ENCODE data around the gene MALT1. TPM values are rescaled to one million over a fixed set of nuclear protein-coding genes. Genes with fewer than 3 reads are reported as not detected.

MALT1 gene
- total RNA-seq, 4 donors from 2014 or later = 17.7 to 26.0 (median 19.3) TPM

DNA sequence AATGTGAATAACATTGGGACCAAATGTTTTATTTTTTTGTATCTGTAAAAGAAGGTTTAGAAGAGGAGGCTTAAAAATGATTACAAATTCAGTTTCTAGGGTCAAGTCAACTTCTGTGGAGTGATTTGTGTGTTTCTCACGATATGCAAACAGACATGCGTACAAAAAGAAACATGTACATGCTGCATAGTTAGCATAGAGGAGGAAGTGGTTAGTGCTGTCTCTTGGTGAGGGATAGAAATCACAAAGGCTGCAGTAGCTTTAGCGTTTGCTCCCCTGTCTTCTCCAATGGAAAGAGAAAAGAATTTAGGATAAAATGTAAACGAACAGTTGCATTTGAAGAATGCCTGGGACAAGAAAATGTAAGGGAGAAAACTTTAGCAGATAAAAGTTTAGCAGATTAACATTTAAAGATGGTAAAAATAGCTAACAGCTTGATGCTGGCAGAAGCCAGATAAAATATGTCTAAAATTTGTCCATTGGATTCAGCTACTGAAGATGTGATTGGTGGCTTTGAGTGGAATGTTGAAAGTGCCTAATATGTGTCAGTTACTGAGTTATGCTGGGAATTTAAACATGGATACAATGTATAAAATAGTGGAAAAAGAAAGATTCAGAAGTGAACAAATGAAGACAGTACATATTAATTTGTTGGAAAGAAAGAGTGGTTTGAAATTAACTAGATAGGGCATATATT lies 44.9 kb downstream of the MALT1 start:
- TF ChIP-seq, protein P1, sequence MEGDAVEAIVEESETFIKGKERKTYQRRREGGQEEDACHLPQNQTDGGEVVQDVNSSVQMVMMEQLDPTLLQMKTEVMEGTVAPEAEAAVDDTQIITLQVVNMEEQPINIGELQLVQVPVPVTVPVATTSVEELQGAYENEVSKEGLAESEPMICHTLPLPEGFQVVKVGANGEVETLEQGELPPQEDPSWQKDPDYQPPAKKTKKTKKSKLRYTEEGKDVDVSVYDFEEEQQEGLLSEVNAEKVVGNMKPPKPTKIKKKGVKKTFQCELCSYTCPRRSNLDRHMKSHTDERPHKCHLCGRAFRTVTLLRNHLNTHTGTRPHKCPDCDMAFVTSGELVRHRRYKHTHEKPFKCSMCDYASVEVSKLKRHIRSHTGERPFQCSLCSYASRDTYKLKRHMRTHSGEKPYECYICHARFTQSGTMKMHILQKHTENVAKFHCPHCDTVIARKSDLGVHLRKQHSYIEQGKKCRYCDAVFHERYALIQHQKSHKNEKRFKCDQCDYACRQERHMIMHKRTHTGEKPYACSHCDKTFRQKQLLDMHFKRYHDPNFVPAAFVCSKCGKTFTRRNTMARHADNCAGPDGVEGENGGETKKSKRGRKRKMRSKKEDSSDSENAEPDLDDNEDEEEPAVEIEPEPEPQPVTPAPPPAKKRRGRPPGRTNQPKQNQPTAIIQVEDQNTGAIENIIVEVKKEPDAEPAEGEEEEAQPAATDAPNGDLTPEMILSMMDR (IDR thresholded peaks at IDR 0.05) = no peak
- TF ChIP-seq POLR2A (IDR thresholded peaks at IDR 0.05) = no peak
- TF ChIP-seq EP300 (IDR thresholded peaks at IDR 0.05) = no peak
- WGBS, 2 donors = 75% methylated on average over 4 of the region's 4 CpGs
- Histone ChIP-seq H3K9me3 (no peaks in the 10 kb centered on the region), H3K27me3 (no peaks in the 10 kb centered on the region), H3K4me1 (no peaks in the 10 kb centered on the region), H3K36me3 (peaks cover 0 to 23% (median 0%) of the 10 kb centered on the region in 3 donors), H3K27ac (no peak overlapping the region), H3K4me3 (no peak overlapping the region)
- no peak for DNase-seq (ENCODE audit: low spot score in 2 of 2)

DNA sequence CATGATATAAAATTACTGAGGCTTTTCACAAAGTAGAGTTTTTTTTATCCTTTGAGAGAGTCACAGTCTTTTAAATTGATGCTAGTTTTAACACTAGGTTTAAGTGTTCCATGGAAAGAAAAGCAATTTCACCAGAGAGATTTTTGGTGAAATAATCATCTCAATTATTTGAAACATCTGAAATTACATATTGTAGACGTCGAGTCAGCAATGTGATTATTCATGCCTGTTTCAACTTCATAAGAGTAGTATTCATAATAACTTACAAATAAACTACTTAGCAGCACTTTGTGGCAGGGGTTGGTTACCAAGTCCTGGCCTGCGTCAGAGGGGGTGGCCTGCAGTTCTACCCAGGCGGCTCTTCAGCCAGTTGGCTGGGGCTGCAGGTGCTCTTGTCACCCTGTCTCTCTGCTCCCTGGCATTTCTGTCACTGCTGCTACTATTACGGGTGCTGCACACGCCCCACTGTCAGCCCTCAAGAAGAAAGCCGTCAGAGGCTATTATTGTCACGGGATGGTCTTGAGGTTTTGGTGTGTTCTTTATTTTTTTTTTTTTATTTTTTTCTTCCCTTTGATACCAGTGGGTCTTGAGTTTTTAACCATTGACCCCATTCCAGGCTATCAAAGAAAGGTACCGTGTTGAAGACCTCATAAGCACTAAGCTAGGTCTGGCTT lies 50.4 kb downstream of the MALT1 start:
- no peak overlapping the region for H3K27ac ChIP-seq
- DNase-seq (ENCODE audit: low spot score in 2 of 2) = no peak
- no peaks in the 10 kb centered on the region for H3K27me3 ChIP-seq
- no peaks in the 10 kb centered on the region for H3K9me3 ChIP-seq
- no peaks in the 10 kb centered on the region for H3K4me1 ChIP-seq
- no peak for TF ChIP-seq EP300 (IDR thresholded peaks at IDR 0.05)
- no peak for TF ChIP-seq POLR2A (IDR thresholded peaks at IDR 0.05)
- TF ChIP-seq, protein P1 (IDR thresholded peaks at IDR 0.05) = no peak
- peaks cover 0 to 45% (median 0%) of the 10 kb centered on the region in 3 donors for H3K36me3 ChIP-seq
- WGBS, 2 donors = 78 to 79% methylated on average over 9 of the region's 9 CpGs
- H3K4me3 ChIP-seq = no peak overlapping the region

DNA sequence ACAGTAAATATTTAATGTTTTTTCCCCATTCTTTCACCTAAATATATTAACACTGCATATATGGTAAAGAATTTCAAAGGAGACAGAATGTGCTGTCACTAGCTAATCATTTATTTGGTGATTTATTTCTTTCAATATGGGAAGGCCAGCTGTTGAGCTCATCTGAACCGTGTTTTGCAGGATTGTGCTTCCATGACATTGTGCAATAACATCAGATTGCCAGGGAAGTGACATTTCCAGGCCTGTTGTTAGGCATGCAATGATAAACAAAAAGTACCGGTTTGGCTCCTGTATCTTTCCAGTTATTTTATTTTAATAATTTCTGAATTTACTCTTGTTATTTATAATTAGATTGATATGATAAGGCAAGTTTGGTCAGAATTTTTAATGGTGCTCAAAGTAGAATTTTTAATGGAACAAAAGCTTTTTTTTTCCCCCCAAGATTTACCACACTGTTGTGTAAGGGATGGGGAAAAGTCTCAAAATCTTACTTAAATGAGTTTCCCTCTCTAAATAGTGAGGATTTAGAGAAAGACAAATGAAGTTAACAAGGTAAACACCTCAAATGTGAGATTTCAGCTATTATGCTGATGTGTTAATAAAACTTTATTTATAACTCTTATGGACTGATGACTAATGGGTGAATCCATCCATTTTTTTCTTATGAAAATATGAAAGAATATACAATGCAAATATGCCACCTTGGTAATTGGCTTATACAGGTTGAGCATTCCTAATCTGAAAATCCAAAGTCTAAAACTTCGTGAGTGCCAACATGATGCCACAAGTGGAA lies 52.7 kb downstream of the MALT1 start:
- TF ChIP-seq, protein P1 (IDR thresholded peaks at IDR 0.05) = no peak
- TF ChIP-seq POLR2A (IDR thresholded peaks at IDR 0.05) (no peak), EP300 (IDR thresholded peaks at IDR 0.05) (no peak)
- H3K27me3 ChIP-seq = no peaks in the 10 kb centered on the region
- no peak overlapping the region for H3K4me3 ChIP-seq
- no peaks in the 10 kb centered on the region for H3K4me1 ChIP-seq
- H3K27ac ChIP-seq = no peak overlapping the region
- 86 to 91% methylated on average over 3 of the region's 3 CpGs for WGBS, 2 donors
- peaks cover 0 to 36% (median 0%) of the 10 kb centered on the region in 3 donors for H3K36me3 ChIP-seq
- no peak for DNase-seq (ENCODE audit: low spot score in 2 of 2)
- H3K9me3 ChIP-seq = no peaks in the 10 kb centered on the region

DNA sequence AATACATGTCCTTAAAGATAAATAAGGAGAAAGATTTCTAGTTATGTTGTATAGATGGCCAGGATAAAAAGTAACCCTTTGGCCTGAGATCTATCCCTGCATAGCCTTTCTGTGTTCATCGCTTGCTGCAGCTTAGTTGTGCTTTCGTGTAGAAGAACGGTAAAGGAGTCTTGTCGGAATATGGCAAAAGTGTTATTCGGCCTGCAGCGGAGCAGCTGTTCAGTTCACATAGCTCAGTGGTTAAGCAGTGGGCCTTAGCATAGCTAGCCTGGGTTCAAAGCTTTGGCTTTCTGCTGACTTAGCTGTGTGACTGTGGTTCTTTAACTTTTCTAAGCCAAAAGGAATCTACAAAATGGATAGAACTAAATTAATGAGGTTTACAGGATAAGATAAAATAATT lies 55.4 kb downstream of the MALT1 start:
- Histone ChIP-seq H3K36me3 (peaks cover 0 to 42% (median 0%) of the 10 kb centered on the region in 3 donors), H3K27me3 (no peaks in the 10 kb centered on the region), H3K4me1 (no peaks in the 10 kb centered on the region), H3K9me3 (no peaks in the 10 kb centered on the region), H3K27ac (no peak overlapping the region), H3K4me3 (no peak overlapping the region)
- TF ChIP-seq POLR2A (IDR thresholded peaks at IDR 0.05) (no peak), EP300 (IDR thresholded peaks at IDR 0.05) (no peak)
- TF ChIP-seq, protein P1 (IDR thresholded peaks at IDR 0.05) = no peak
- 94 to 96% methylated on average over 6 of the region's 6 CpGs for WGBS, 2 donors
- DNase-seq (ENCODE audit: low spot score in 2 of 2) = no peak
